ENCODE results near the gene CYP4F22. TPM values are rescaled to one million over a fixed set of nuclear protein-coding genes. Genes with fewer than 3 reads are reported as not detected.
"Not testable (repeated sequence)": the region's sequence is repeated elsewhere in the genome, so short reads cannot be mapped to it uniquely, and the experiment has no call there.

The CYP4F22 gene
- total and polyA plus RNA-seq, 7 donors, result 0.07 TPM; not detected in 6

GRCh38 chr19:15506074-15506571 lies 2.2 kb upstream of the CYP4F22 start:
- WGBS, 2 donors, result 47 to 83% methylated on average over 5 of the region's 5 CpGs
- Histone ChIP-seq H3K36me3 (no peaks in the 10 kb centered on the region), H3K27me3 (peaks cover 15 to 78% (median 35%) of the 10 kb centered on the region in 3 donors), H3K27ac (no peak overlapping the region), H3K4me3 (no peak overlapping the region), H3K4me1 (peaks cover 0 to 7% (median 5%) of the 10 kb centered on the region in 4 donors), H3K9me3 (no peaks in the 10 kb centered on the region)
- intact Hi-C loops (cut with DNase I), result no loop called here
- TF ChIP-seq EP300 (IDR thresholded peaks at IDR 0.05) (no peak), POLR2AphosphoS5 (IDR thresholded peaks at IDR 0.05) (no peak), POLR2A (IDR thresholded peaks at IDR 0.05) (no peak), CTCF (IDR thresholded peaks at IDR 0.05) (no peak)
- DNase-seq, result no peak

DNA sequence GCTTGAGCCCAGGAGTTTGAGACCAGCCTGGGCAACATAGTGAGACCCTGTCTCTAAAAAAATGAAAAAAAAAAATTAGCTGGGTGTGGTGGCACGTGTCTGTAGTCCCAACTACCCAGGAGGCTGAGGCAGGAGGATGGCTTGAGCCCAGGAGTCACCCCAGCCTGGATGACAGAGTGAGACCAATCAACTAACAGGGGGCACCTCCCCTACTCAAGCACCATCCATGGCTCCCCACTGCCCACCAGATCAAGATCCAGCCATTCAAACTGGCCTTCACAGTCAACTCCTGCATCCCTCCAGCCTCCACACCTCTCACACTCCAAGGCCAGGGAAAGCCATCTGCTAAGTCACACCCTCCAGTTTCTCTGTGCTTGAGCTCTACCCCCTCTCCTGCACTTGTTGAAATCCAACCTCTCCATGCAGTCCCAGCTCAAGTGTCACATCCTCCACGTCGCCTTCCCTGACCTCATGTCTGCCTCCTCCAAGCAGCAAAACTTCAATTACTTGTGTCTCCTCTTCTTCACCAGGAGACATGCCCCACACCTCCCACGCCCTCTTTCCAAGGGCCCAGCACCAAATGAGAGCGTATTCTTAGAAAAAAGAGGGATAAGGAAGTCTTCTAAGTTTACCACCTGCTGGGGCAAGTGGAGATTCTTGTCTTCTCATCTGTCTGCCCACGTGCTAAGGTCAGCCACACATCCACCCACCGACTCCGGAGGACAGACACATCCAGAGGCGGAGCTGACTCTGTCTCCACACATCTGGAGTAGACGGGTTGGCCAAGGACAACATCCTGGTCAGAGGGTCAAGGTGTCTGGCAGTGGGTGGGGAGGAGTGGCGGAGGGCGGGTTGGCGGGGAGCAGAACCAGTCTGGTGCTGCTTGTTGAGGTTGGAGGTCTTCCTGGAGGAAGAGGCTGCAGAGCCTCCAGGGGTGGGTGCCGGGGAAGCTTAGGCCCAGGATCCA lies 974 bp upstream of the CYP4F22 start:
- intact Hi-C loops (cut with DNase I), result no loop called here
- Histone ChIP-seq H3K27ac (no peak overlapping the region), H3K4me3 (no peak overlapping the region), H3K36me3 (no peaks in the 10 kb centered on the region), H3K4me1 (peaks cover 0 to 7% (median 5%) of the 10 kb centered on the region in 4 donors), H3K9me3 (no peaks in the 10 kb centered on the region), H3K27me3 (peaks cover 15 to 83% (median 35%) of the 10 kb centered on the region in 3 donors)
- WGBS, 2 donors, result 51 to 70% methylated on average over 14 of the region's 14 CpGs
- TF ChIP-seq POLR2AphosphoS5 (IDR thresholded peaks at IDR 0.05), result no peak
- no peak for TF ChIP-seq CTCF (IDR thresholded peaks at IDR 0.05)
- no peak for TF ChIP-seq POLR2A (IDR thresholded peaks at IDR 0.05)
- TF ChIP-seq EP300 (IDR thresholded peaks at IDR 0.05), result no peak
- no peak for DNase-seq

DNA sequence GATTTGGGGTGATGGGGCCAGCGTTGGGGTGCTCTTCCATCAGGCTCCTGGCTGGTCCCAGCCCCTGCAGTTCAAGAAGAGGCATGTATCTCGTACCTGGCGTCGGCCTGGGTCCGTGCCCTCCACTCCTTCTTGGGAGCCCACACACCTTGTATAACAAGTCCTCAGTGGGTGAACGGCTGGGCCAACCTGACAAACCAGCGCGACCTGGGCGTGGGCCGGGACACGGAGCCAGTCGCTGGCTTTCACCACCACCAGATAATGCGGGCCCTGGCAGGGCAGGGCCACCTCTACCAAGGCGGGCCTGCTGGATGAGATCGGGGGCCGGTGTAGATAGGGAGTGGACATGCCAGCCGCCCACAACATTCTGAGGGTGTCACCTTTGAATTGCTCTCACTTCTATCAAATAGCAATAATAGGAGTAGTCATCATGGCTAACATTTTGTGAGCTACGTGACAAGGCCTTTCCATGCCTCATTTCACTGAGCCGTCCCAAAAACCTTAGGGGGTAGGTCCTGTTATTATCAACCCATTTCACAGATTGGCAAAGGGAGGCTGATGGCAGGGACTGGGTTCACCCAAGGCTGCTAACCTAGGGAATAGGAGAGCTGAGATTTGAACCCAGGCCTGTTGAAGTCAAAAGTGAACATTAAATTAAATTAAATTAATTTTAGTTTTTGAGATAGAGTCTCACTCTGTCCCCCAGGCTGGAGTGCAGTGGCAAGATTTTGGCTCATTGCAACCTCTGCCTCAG lies 3.5 kb downstream of the CYP4F22 start:
- no peak for TF ChIP-seq CTCF (IDR thresholded peaks at IDR 0.05)
- TF ChIP-seq POLR2A (IDR thresholded peaks at IDR 0.05), result no peak
- TF ChIP-seq POLR2AphosphoS5 (IDR thresholded peaks at IDR 0.05), result no peak
- TF ChIP-seq EP300 (IDR thresholded peaks at IDR 0.05), result no peak
- intact Hi-C loops (cut with DNase I), result no loop called here

DNA sequence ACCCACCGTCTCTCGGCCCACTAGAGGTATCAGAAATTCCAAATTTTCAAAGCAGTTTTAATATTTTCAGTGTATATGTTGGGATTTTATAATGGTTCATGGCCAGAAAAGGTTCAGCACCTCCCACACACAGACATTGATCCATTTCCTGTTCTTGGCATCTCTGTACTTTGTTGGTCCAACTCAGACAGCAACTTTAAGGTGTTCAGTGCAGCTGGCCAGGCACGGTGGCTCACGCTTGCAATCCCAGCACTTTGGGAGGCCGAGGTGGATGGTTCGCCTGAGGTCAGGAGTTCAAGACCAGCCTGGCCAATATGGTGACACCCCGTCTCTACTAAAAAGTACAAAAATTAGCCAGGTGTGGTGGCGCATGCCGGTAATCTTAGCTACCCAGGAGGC lies 6.9 kb downstream of the CYP4F22 start:
- DNase-seq; intact Hi-C loops (cut with DNase I): not testable (repeated sequence)
- 91 to 92% methylated on average over 9 of the region's 9 CpGs for WGBS, 2 donors

More for the DNA sequence above, 3.5 kb downstream of the CYP4F22 start:
- no peaks in the 10 kb centered on the region for H3K36me3 ChIP-seq
- no peak overlapping the region for H3K4me3 ChIP-seq
- peaks cover 15 to 53% (median 35%) of the 10 kb centered on the region in 3 donors for H3K27me3 ChIP-seq
- WGBS, 2 donors, result 74 to 91% methylated on average over 19 of the region's 19 CpGs
- H3K4me1 ChIP-seq, result peaks cover 0 to 7% (median 5%) of the 10 kb centered on the region in 4 donors
- no peak overlapping the region for H3K27ac ChIP-seq
- H3K9me3 ChIP-seq, result peaks cover 0 to 6% (median 0%) of the 10 kb centered on the region in 4 donors
- DNase-seq, result no peak

GRCh38 chr19:15516363-15516762 lies 8.0 kb downstream of the CYP4F22 start:
- Histone ChIP-seq H3K36me3 (no peaks in the 10 kb centered on the region), H3K27ac (no peak overlapping the region), H3K4me3 (no peak overlapping the region), H3K9me3 (peaks cover 0 to 6% (median 0%) of the 10 kb centered on the region in 4 donors), H3K27me3 (peaks cover 0 to 27% (median 0%) of the 10 kb centered on the region in 3 donors), H3K4me1 (no peaks in the 10 kb centered on the region)
- no peak for DNase-seq
- 87 to 92% methylated on average over 3 of the region's 3 CpGs for WGBS, 2 donors
- TF ChIP-seq EP300 (IDR thresholded peaks at IDR 0.05) (no peak), POLR2A (IDR thresholded peaks at IDR 0.05) (no peak), POLR2AphosphoS5 (IDR thresholded peaks at IDR 0.05) (no peak), CTCF (IDR thresholded peaks at IDR 0.05) (no peak)
- intact Hi-C loops (cut with DNase I), result no loop called here

More for the DNA sequence above, 6.9 kb downstream of the CYP4F22 start:
- not testable (repeated sequence) for H3K4me3 ChIP-seq, H3K9me3 ChIP-seq, H3K4me1 ChIP-seq, H3K36me3 ChIP-seq, H3K27ac ChIP-seq
- H3K27me3 ChIP-seq, result peaks cover 2 to 35% (median 5%) of the 10 kb centered on the region in 3 donors
